ENCODE measurements around the gene OR8G5.

GRCh38 chr11:124278261-124278660 lies 22.1 kb downstream of the OR8G5 start:
- TF ChIP-seq CTCF (IDR thresholded peaks at IDR 0.05) (no peak), POLR2A (IDR thresholded peaks at IDR 0.05) (no peak)
